ENCODE results near the gene HHAT. TPM values are rescaled to one million over a fixed set of nuclear protein-coding genes. Genes with fewer than 3 reads are reported as not detected.

HHAT gene
- total RNA-seq, 3 donors from 2014 or later: 0.26 to 0.71 (median 0.65) TPM

DNA sequence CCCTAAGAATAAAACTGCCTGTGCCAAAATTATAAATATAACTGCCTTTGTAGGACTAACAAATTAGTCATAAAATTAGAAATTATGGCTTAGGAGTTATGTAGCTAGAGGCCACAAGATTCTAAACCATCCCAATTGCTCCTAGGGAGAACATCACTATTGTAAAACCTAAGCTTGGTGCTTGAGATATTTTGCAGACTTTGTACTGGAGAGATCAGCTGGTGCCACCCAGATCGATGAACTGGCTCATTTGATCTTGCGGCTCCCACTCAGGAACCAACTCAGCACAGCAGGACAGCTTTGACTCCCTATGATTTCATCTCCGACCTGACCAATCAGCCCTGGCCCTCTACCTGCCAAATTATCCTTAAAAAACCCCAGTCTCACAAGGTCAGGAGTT, 30.6 kb downstream of the HHAT start:
- peaks cover 2% of the 10 kb centered on the region for H3K36me3 Mint-ChIP-seq (ENCODE audit: insufficient read depth)
- no peak for ATAC-seq
- no peaks in the 10 kb centered on the region for H3K9me3 Mint-ChIP-seq
- DNase-seq: no peak
- H3K4me3 Mint-ChIP-seq: no peak overlapping the region
- H3K27me3 Mint-ChIP-seq (ENCODE audit: low read depth): no peaks in the 10 kb centered on the region
- no peaks in the 10 kb centered on the region for H3K4me1 Mint-ChIP-seq (ENCODE audit: low read depth)

DNA sequence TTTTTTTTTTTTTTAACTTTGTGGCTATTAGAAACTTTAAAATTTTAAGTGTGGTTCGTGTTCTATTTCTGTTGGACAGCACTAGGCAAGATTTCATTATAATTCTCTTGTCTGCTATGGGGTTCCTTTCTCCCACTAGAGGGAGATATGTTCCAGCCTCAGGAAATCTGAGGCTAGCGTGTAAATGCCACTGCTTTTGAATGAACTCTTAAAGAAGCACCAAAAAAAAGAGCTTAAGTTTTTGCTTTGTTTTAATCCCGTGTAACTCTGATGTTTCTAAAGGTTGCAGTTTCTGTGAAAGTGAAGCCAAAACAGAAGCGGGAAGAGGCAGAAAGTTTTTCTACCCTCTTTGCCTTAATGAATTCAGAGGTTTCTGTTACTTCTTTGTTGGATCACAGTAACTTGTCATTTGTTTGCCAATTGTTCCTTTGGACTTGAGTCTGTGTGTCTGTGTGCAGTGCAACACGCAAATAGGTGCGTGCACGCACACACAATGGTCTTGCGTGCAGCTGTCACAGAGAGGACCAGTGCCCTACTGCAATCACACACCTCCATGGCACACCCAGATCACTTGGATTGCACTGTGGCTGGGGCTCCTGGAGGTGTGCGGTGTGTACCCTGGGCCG, 32.3 kb downstream of the HHAT start:
- Mint-ChIP-seq H3K27me3 (ENCODE audit: low read depth) (no peaks in the 10 kb centered on the region), H3K4me3 (no peak overlapping the region)
- peak in 1 of 2 donors; percentile 50 for ATAC-seq

DNA sequence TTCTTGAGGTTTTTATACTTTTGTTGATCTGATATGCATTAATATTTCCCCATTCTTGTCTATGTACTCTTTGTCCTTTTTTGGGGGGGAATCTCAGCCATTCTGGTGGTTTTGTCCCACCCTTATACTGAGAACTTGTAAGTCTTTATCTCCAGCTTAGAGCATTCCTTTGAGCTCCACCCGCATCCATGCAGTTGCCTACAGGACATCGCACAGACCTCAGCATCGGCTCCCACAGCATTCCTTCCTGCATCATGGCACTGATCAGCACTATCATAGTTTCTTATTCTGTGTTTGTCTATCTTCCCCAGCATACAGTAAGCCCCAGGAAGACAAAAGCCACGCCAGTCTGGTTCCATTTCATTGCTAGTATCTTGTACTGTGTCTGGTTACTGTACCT, 33.0 kb downstream of the HHAT start:
- H3K36me3 Mint-ChIP-seq (ENCODE audit: insufficient read depth): peaks cover 2% of the 10 kb centered on the region
- DNase-seq (no peak), ATAC-seq (no peak)
- H3K4me3 Mint-ChIP-seq: no peak overlapping the region
- H3K9me3 Mint-ChIP-seq: no peaks in the 10 kb centered on the region
- no peaks in the 10 kb centered on the region for H3K27me3 Mint-ChIP-seq (ENCODE audit: low read depth)
- H3K4me1 Mint-ChIP-seq (ENCODE audit: low read depth): no peaks in the 10 kb centered on the region

More for the DNA sequence above, 32.3 kb downstream of the HHAT start:
- DNase-seq: no peak
- peaks cover 2% of the 10 kb centered on the region for H3K36me3 Mint-ChIP-seq (ENCODE audit: insufficient read depth)
- no peaks in the 10 kb centered on the region for H3K9me3 Mint-ChIP-seq
- no peaks in the 10 kb centered on the region for H3K4me1 Mint-ChIP-seq (ENCODE audit: low read depth)

DNA sequence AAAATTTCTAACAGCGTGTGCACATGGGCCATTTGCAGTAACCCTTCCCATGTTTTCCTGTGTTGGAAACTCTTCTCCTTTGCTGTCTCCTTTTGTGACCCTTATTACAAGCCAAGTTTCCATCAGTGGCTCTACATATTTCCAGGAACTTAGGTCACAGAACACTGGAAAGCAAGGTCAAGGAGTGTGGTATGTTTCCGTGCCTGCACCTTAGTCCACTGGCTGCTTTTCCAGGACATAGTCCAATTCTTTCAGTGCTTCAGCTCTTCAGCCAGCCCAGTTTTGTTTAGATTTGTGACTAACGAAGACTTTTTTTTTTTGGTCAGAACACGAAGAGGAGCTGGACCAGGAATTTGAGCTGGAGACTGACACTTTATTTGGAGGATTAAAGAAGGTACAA, 33.8 kb downstream of the HHAT start:
- H3K9me3 Mint-ChIP-seq: no peaks in the 10 kb centered on the region
- no peak overlapping the region for H3K4me3 Mint-ChIP-seq
- no peaks in the 10 kb centered on the region for H3K4me1 Mint-ChIP-seq (ENCODE audit: low read depth)
- DNase-seq (no peak), ATAC-seq (no peak)
- no peaks in the 10 kb centered on the region for H3K36me3 Mint-ChIP-seq (ENCODE audit: insufficient read depth)
- H3K27me3 Mint-ChIP-seq (ENCODE audit: low read depth): no peaks in the 10 kb centered on the region

DNA sequence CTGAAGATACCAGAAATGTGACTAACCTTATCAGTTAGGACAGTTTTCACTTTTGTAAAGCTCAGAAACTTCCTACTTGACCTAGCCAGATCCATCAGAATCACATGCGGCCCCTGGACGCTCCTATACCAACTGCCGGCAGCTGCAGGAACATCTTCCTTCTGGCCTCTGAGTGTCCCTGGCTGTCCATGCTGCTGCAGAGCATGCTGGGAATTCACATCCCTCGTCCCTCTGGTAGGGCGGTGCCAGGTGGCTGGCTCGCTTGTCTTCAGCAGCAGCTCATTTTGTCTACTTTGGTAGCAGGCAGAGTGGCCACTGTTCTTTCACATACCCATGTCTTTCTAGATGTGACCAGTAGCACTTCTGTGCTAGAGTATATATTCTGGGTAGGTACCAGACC, 34.4 kb downstream of the HHAT start:
- Mint-ChIP-seq H3K4me3 (no peak overlapping the region), H3K9me3 (no peaks in the 10 kb centered on the region), H3K27me3 (ENCODE audit: low read depth) (no peaks in the 10 kb centered on the region), H3K36me3 (ENCODE audit: insufficient read depth) (no peaks in the 10 kb centered on the region), H3K4me1 (ENCODE audit: low read depth) (no peaks in the 10 kb centered on the region)
- no peak for ATAC-seq
- no peak for DNase-seq

DNA sequence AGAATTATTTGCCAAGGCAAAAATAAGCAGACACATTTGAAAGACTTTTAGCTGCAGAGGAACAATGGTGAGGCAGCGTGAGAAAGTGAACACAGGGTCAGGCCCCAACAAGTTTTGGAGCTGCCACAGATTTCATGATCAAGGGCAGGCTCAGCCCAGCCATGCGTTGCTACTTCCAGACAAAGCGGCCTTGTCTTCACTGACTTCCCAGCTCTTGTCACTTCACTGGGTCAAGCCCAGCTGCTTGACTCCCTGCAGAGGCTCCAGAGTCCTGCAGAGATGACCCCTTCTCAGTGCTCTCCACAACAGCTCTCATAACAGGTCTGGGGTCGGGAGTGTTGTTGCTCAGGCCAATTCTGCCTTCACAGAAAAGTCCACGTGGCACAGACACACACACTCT, 35.8 kb downstream of the HHAT start:
- no peak overlapping the region for H3K4me3 Mint-ChIP-seq
- DNase-seq (no peak), ATAC-seq (no peak)
- no peaks in the 10 kb centered on the region for H3K4me1 Mint-ChIP-seq (ENCODE audit: low read depth)
- no peaks in the 10 kb centered on the region for H3K27me3 Mint-ChIP-seq (ENCODE audit: low read depth)
- H3K9me3 Mint-ChIP-seq: no peaks in the 10 kb centered on the region
- no peaks in the 10 kb centered on the region for H3K36me3 Mint-ChIP-seq (ENCODE audit: insufficient read depth)

DNA sequence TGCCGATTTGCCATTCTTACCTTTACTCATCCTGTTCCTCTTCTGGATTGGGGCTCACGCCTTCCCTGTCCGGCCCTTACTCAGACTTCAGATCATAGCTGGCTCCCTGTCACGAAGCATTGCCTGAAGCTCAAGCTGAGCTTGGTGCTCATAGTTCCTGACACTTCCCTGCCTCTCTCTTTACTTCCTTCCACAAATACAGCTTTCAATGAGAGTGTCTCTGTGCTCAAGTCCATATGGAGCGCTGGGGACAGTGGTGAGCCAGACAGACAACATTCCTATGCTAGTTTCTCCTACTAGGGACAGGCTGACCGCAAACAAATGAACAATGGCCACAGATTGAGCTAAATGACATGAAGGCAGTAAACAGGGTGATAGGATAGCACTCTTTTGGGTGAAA, 38.1 kb downstream of the HHAT start:
- no peak overlapping the region for H3K4me3 Mint-ChIP-seq
- DNase-seq: no peak
- H3K36me3 Mint-ChIP-seq (ENCODE audit: insufficient read depth): no peaks in the 10 kb centered on the region
- ATAC-seq: no peak
- no peaks in the 10 kb centered on the region for H3K27me3 Mint-ChIP-seq (ENCODE audit: low read depth)
- H3K9me3 Mint-ChIP-seq: no peaks in the 10 kb centered on the region
- H3K4me1 Mint-ChIP-seq (ENCODE audit: low read depth): no peaks in the 10 kb centered on the region

DNA sequence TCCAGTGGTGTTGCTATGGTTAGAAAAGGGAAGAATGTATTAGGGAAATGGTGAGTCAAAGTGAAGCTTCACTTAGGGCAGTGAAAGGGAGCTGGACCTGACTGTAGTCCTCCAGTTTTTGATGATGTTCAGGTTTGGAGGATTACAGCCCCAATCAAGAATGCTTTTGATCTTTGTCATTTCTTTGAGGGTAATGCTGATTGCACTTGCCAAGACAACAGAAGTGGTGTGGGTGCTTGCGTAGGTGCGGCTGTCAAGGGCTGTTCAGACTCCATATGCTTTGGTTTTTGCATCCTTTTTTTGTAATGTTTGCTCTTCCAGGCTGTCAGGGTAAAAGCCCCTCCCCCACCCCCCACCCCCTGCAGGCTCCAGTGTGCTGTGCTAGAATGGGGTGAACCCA, 38.9 kb downstream of the HHAT start:
- no peak for ATAC-seq
- Mint-ChIP-seq H3K4me3 (no peak overlapping the region), H3K9me3 (no peaks in the 10 kb centered on the region), H3K4me1 (ENCODE audit: low read depth) (no peaks in the 10 kb centered on the region), H3K36me3 (ENCODE audit: insufficient read depth) (no peaks in the 10 kb centered on the region), H3K27me3 (ENCODE audit: low read depth) (no peaks in the 10 kb centered on the region)
- no peak for DNase-seq

DNA sequence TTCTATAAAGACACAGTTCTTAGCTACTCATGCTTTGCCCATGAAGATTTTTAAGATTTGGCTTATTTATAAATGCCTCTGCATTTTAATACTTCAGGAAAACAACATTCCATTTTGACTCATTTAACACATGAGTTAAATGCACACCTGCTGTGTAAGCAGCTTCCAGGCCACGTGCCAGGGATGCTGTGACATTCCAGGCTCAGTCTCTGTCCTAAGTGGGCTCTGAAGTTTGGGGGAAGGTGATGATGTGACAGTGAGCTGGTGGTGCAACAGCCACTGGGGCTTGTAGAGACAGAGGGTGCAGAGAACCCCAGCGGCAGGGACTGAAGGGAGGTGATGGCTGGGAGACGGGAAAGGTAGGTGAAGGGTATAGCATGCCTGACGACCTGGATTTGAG, 40.7 kb downstream of the HHAT start:
- no peaks in the 10 kb centered on the region for H3K27me3 Mint-ChIP-seq (ENCODE audit: low read depth)
- H3K9me3 Mint-ChIP-seq: no peaks in the 10 kb centered on the region
- ATAC-seq: no peak
- no peak overlapping the region for H3K4me3 Mint-ChIP-seq
- no peaks in the 10 kb centered on the region for H3K36me3 Mint-ChIP-seq (ENCODE audit: insufficient read depth)
- peaks cover 11% of the 10 kb centered on the region for H3K4me1 Mint-ChIP-seq (ENCODE audit: low read depth)
- no peak for DNase-seq

DNA sequence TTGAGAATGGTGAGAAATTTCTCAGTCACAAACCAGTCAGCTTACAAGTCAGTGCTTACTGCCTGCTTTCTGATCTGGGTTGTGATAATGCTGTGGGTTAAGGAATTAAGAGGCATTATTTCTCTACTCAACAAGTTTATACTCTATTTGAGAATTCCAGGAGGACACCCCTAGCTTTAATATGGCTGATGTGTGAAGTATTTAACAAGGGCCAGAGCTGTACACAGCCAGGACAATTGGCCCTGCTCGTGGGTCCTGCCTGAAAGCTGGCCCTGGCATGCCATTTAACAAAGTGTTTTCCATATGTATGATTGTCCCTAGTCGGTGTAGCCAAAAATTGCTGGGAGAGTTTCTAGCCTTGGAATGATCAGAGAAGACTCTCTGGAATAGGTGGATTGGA, 43.2 kb downstream of the HHAT start:
- Mint-ChIP-seq H3K36me3 (ENCODE audit: insufficient read depth) (no peaks in the 10 kb centered on the region), H3K27me3 (ENCODE audit: low read depth) (no peaks in the 10 kb centered on the region), H3K4me1 (ENCODE audit: low read depth) (peaks cover 21% of the 10 kb centered on the region), H3K9me3 (no peaks in the 10 kb centered on the region), H3K4me3 (no peak overlapping the region)
- ATAC-seq (no peak), DNase-seq (no peak)

DNA sequence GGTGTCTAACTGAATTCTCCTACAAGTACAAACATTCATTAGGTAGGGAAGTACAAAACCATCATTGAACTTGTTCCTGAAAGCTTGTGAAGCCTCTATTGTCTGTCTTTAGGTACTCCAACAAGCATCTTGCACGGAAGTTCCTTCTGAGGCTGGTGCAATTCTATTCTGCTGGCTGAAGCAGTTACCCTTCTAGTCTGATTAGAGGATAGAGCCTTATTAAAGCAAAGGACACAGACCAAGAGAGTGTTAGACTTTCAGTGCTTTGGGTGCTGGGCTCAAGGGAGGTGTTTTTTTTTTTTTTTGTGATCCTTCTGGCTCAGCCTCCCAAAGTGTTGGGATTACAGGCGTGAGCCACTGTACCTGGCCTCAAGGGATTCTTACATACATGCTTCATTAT, 43.8 kb downstream of the HHAT start:
- H3K27me3 Mint-ChIP-seq (ENCODE audit: low read depth): no peaks in the 10 kb centered on the region
- DNase-seq (no peak), ATAC-seq (no peak)
- no peaks in the 10 kb centered on the region for H3K36me3 Mint-ChIP-seq (ENCODE audit: insufficient read depth)
- H3K4me3 Mint-ChIP-seq: no peak overlapping the region
- no peaks in the 10 kb centered on the region for H3K9me3 Mint-ChIP-seq
- peaks cover 21% of the 10 kb centered on the region for H3K4me1 Mint-ChIP-seq (ENCODE audit: low read depth)

DNA sequence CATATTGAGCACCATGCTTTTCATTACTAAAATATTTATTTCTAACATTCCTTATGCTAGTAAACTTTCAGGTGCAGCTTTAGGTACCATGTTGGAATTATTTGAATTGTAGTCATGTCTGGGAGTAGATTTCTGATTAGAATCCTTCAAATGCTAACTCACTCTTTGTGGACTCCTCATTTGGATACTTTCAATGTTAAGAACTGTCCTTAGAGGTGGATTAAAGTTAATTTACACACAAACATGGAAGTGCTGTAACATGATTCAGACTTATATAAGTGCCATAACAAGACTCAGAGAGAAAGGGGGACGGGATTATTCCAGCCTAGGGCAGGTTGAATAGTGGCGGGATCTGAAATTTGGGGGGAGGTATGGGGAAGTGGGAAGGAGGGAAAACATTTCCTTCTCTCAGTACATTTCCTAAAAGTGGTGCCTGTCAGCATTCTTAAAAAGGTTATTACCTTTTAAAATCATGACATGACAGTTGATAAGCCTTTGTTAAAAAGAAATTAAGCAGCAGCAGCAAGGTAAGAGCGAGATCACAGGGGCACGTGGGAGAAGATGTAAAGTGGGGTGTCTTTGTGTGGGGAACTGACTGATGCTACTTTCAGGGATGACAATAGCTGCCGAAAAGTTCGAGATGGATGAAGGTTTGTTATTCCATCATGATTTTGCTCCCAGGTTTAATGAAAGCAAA, 44.4 kb downstream of the HHAT start:
- H3K4me3 Mint-ChIP-seq: no peak overlapping the region
- peaks cover 21% of the 10 kb centered on the region for H3K4me1 Mint-ChIP-seq (ENCODE audit: low read depth)
- H3K36me3 Mint-ChIP-seq (ENCODE audit: insufficient read depth): no peaks in the 10 kb centered on the region
- H3K27me3 Mint-ChIP-seq (ENCODE audit: low read depth): no peaks in the 10 kb centered on the region
- ATAC-seq: peak; percentile 34 to 42
- no peaks in the 10 kb centered on the region for H3K9me3 Mint-ChIP-seq
- DNase-seq: no peak

DNA sequence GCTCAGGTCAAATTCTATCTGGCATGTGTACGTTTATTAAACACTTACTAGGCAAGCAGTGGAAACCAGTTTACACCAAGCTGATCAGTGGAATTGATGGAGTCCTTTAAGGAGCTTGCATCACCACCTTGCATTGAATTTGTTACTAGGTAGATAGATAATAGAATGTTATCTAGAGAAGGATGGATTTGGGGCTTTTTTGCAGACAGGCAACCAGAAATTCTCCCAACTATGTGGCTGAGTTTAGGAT, 44.9 kb downstream of the HHAT start:
- peaks cover 21% of the 10 kb centered on the region for H3K4me1 Mint-ChIP-seq (ENCODE audit: low read depth)
- no peaks in the 10 kb centered on the region for H3K36me3 Mint-ChIP-seq (ENCODE audit: insufficient read depth)
- H3K4me3 Mint-ChIP-seq: no peak overlapping the region
- H3K27me3 Mint-ChIP-seq (ENCODE audit: low read depth): no peaks in the 10 kb centered on the region
- no peak for DNase-seq
- peak in 1 of 2 donors; percentile 69 for ATAC-seq
- no peaks in the 10 kb centered on the region for H3K9me3 Mint-ChIP-seq

DNA sequence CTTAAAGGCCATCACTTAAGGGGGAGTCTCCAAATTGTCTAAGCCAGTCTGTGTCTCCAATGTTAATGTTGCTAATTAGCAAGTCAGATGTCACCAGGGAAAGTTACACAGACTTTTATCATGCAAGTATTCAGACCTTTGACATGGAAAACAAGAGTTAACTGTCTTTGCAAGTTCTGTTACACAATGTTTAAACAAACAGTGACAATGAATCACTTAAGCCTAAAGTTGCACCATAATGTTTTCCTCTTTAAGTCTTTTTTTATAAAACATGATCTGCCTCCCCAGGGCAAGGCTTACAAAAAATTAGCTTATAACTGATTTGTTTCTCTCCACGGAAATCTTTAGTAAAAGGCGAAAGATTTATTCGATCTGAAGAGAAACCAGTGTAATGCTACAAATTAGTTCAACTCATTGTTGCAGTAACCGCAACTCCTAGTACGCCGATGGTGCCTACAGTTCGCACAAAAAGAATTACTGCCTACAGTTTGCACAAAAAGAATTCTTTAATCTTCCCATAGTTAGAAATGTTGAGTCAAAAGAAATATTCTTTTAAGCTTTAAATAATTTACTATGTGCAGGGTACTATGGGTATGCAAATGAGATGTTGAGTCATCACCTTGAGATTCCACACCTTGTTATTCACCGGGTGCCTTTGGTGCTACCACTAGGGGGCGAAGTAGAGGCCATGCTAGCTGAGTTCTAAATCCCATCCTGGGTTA, 45.3 kb downstream of the HHAT start:
- Mint-ChIP-seq H3K36me3 (ENCODE audit: insufficient read depth) (no peaks in the 10 kb centered on the region), H3K27me3 (ENCODE audit: low read depth) (no peaks in the 10 kb centered on the region), H3K4me1 (ENCODE audit: low read depth) (peaks cover 21% of the 10 kb centered on the region), H3K4me3 (no peak overlapping the region), H3K9me3 (no peaks in the 10 kb centered on the region)
- DNase-seq (peak; percentile 47), ATAC-seq (peak; percentile 79 to 82)

DNA sequence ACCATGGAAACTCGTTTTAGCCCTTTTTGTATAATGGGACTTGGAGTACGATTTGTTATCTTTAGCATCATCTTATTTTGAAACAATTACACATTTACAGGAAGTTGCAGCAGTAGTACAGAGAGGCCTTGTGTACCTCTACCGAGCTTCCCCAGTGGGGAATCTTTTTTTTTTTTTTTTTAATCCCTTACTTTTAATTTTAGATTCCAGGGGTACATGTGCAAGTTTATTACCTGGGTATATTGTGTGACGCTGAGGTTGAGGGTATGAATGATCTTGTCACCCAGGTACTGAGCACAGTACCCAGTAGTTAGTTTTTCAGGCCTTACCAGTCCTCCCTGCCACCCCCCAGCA, 45.9 kb downstream of the HHAT start:
- Mint-ChIP-seq H3K4me1 (ENCODE audit: low read depth) (peaks cover 21% of the 10 kb centered on the region), H3K36me3 (ENCODE audit: insufficient read depth) (no peaks in the 10 kb centered on the region), H3K4me3 (no peak overlapping the region), H3K9me3 (no peaks in the 10 kb centered on the region), H3K27me3 (ENCODE audit: low read depth) (no peaks in the 10 kb centered on the region)
- no peak for DNase-seq
- ATAC-seq: no peak

Data from activated T-cell treated with anti-CD3 and anti-CD28 coated beads, Interleukin-2, amount 50 U/mL, for 4 hours (primary cell).